Body of pancreas (tissue), 4 donors: Measurements from ENCODE around the gene TMBIM1.

Experiments used
- CTCF ChIP-seq, 7 experiments: fragments of 450-650 bp in 4 of 7; fragments of 200-600 bp in 3 of 7; sonication (generic) in 3 of 7; IDR thresholded peaks; one replicate each; pipeline ENCODE4 v1.5.1; 2016 to 2019; ENCODE audit warnings: antibody characterized with exemption in 7 of 7
- POLR2A ChIP-seq, 3 donors: fragments of 450-650 bp; IDR thresholded peaks; one replicate each; pipeline ENCODE4 v1.6.1; 2016; ENCODE audit warnings: antibody characterized with exemption in 3 of 3, mild to moderate bottlenecking in 2 of 3

GRCh38 chr2:218323526-218324472, 31.5 kb upstream of the TMBIM1 start:
- TF ChIP-seq CTCF (IDR thresholded peaks at IDR 0.05) (no peak), POLR2A (IDR thresholded peaks at IDR 0.05) (peak in 2 of 3 donors; percentile 56 to 72)
